Astrocyte of the spinal cord (primary cell): ENCODE measurements around the gene HOXA3.
A peak's percentile ranks its signal among the peaks of the same experiment; 100 is the strongest.

Experiments used
- DNase-seq: peaks from one replicate; pipeline ENCODE4 v3.0.0; 2011; ENCODE audit warnings: low read depth, low spot score
- H3K4me3 ChIP-seq: 2 replicates; pipeline ENCODE4 v1.5.1; 2011; ENCODE audit warnings: low read depth, mild to moderate bottlenecking, low read length, moderate library complexity
- CTCF ChIP-seq: IDR thresholded peaks from 2 replicates; pipeline ENCODE4 v1.5.1; 2012; ENCODE audit warnings: low read depth, mild to moderate bottlenecking, low read length, inconsistent platforms
- in situ Hi-C: cut with HindIII; loops from 2 replicates; pipeline ENCODE4 v1.10.0; 2017; ENCODE audit warnings: low sequenced_read_pairs

The HOXA3 gene

GRCh38 chr7:27132978-27133377, 19.4 kb downstream of the HOXA3 start:
- no peak for TF ChIP-seq CTCF
- H3K4me3 ChIP-seq, result no peak overlapping the region
- no peak for DNase-seq
- in situ Hi-C loops, result no loop called here

GRCh38 chr7:27132214-27132613, 20.2 kb downstream of the HOXA3 start:
- no peak overlapping the region for H3K4me3 ChIP-seq
- TF ChIP-seq CTCF, result no peak
- in situ Hi-C loops, result no loop called here
- no peak for DNase-seq

GRCh38 chr7:27131390-27131819, 21.0 kb downstream of the HOXA3 start:
- no peak for TF ChIP-seq CTCF
- no peak for DNase-seq
- H3K4me3 ChIP-seq, result peak overlapping the region; percentile 45
- in situ Hi-C loops, result no loop called here

GRCh38 chr7:27130540-27131389, 21.6 kb downstream of the HOXA3 start, which contains the start of gene HOXA4:
HOXA4 (minus strand) TSS chr7:27130757; CDS start chr7:27130733, 24 bp downstream.
- in situ Hi-C loops, result no loop called here
- H3K4me3 ChIP-seq, result peak within 1 kb of the TSS; percentile 53
- DNase-seq, result peak; percentile 92
- TF ChIP-seq CTCF, result no peak

GRCh38 chr7:27129729-27130539, 22.4 kb downstream of the HOXA3 start:
- H3K4me3 ChIP-seq, result peak overlapping the region; percentile 53
- in situ Hi-C loops, result loop anchor here (10.0 kb wide), 1 partner anchor 275 kb away; no protein-coding TSS in a partner anchor
- no peak for DNase-seq
- no peak for TF ChIP-seq CTCF
